Vagina (tissue), 2 donors: ENCODE results near the gene TYW5. TPM values are rescaled to one million over a fixed set of nuclear protein-coding genes. Genes with fewer than 3 reads are reported as not detected.

Source experiments
- DNase-seq, 2 donors: peaks; one replicate each; pipeline ENCODE4 v3.0.0-alpha.2; 2017; ENCODE audit errors: extremely low spot score in 2 of 2
- H3K27ac ChIP-seq: fragments of 200-600 bp; sonication (generic); one replicate; pipeline ENCODE4 v1.5.1; 2019
- H3K27me3 ChIP-seq: fragments of 200-600 bp; sonication (generic); one replicate; pipeline ENCODE4 v1.5.1; 2019
- H3K36me3 ChIP-seq, 2 donors: fragments of 200-600 bp; sonication (generic); one replicate each; pipeline ENCODE4 v1.5.1; 2017 to 2019
- H3K4me1 ChIP-seq: fragments of 200-600 bp; sonication (generic); one replicate; pipeline ENCODE4 v1.5.1; 2019
- H3K4me3 ChIP-seq, 2 donors: fragments of 200-600 bp; sonication (generic); 1 replicate in 1 of 2; 2 replicates in 1 of 2; pipeline ENCODE4 v1.5.1; 2016 to 2019
- H3K9me3 ChIP-seq: fragments of 200-600 bp; sonication (generic); one replicate; pipeline ENCODE4 v1.5.1; 2019
- CTCF ChIP-seq, 3 experiments: fragments of 450-650 bp in 2 of 3; fragments of 200-600 bp in 1 of 3; sonication (generic) in 1 of 3; IDR thresholded peaks; one replicate each; pipeline ENCODE4 v1.5.1; 2017 to 2019; ENCODE audit warnings: antibody characterized with exemption in 3 of 3, mild to moderate bottlenecking in 2 of 3, moderate library complexity in 2 of 3
- POLR2A ChIP-seq, 2 donors: fragments of 450-650 bp; IDR thresholded peaks; one replicate each; pipeline ENCODE4 v1.6.1; 2017; ENCODE audit warnings: antibody characterized with exemption in 2 of 2, mild to moderate bottlenecking in 2 of 2, moderate library complexity in 2 of 2
- POLR2AphosphoS5 ChIP-seq, 2 donors: sonication (generic); formaldehyde crosslinking; IDR thresholded peaks; one replicate each; pipeline ENCODE4 v1.9.0; 2017; ENCODE audit warnings: antibody characterized with exemption in 2 of 2, mild to moderate bottlenecking in 2 of 2, low read depth in 1 of 2; ENCODE audit not compliant: insufficient read depth in 1 of 2
- intact Hi-C: fragments of 100-400 bp; cut with DNase I; formaldehyde crosslinking; loops from one replicate; pipeline ENCODE4 v1.15.1; 2023
- total RNA-seq: library from RNA; depleted of rRNA; stranded (reverse); fragments of >200 nt; gene quantifications from one replicate; pipeline ENCODE4 v1.2.3, GENCODE V29; 2016

Gene TYW5
- total RNA-seq, 1 donor from 2014 or later, result 5.2 TPM

- Histone ChIP-seq H3K27me3 (no peaks in the 10 kb centered on the region), H3K4me1 (no peaks in the 10 kb centered on the region), H3K4me3 (no peak overlapping the region), H3K9me3 (no peaks in the 10 kb centered on the region), H3K36me3 (peaks cover 0 to 17% of the 10 kb centered on the region in 2 donors), H3K27ac (no peak overlapping the region)
- no peak for DNase-seq
- TF ChIP-seq CTCF (IDR thresholded peaks at IDR 0.05), result no peak
- no peak for TF ChIP-seq POLR2AphosphoS5 (IDR thresholded peaks at IDR 0.05; ENCODE audit: insufficient read depth in 1 of 2, low read depth in 1 of 2)
- no peak for TF ChIP-seq POLR2A (IDR thresholded peaks at IDR 0.05)
- intact Hi-C loops, result no loop called here
Measured at GRCh38 chr2:199932312-199932855, 22.9 kb downstream of the TYW5 start.

- Histone ChIP-seq H3K4me1 (no peaks in the 10 kb centered on the region), H3K4me3 (no peak overlapping the region), H3K9me3 (no peaks in the 10 kb centered on the region), H3K27me3 (no peaks in the 10 kb centered on the region), H3K27ac (no peak overlapping the region), H3K36me3 (peaks cover 0 to 12% of the 10 kb centered on the region in 2 donors)
- intact Hi-C loops, result no loop called here
- TF ChIP-seq POLR2A (IDR thresholded peaks at IDR 0.05), result no peak
- no peak for DNase-seq
Measured at GRCh38 chr2:199929262-199929661, 26.0 kb downstream of the TYW5 start.

- H3K9me3 ChIP-seq, result no peaks in the 10 kb centered on the region
- no peak for TF ChIP-seq CTCF (IDR thresholded peaks at IDR 0.05)
- no peak for TF ChIP-seq POLR2AphosphoS5 (IDR thresholded peaks at IDR 0.05; ENCODE audit: insufficient read depth in 1 of 2, low read depth in 1 of 2)
- TF ChIP-seq POLR2A (IDR thresholded peaks at IDR 0.05), result no peak
- H3K27ac ChIP-seq, result no peak overlapping the region
- no peaks in the 10 kb centered on the region for H3K4me1 ChIP-seq
- H3K36me3 ChIP-seq, result peaks cover 0 to 12% of the 10 kb centered on the region in 2 donors
- intact Hi-C loops, result no loop called here
- DNase-seq, result no peak
- no peaks in the 10 kb centered on the region for H3K27me3 ChIP-seq
- no peak overlapping the region for H3K4me3 ChIP-seq
Measured at GRCh38 chr2:199928626-199929025, 26.7 kb downstream of the TYW5 start.

- H3K4me1 ChIP-seq, result no peaks in the 10 kb centered on the region
- intact Hi-C loops, result no loop called here
- H3K9me3 ChIP-seq, result no peaks in the 10 kb centered on the region
- DNase-seq, result no peak
- H3K4me3 ChIP-seq, result no peak overlapping the region
- no peak overlapping the region for H3K27ac ChIP-seq
- peaks cover 0 to 11% of the 10 kb centered on the region in 2 donors for H3K36me3 ChIP-seq
- H3K27me3 ChIP-seq, result no peaks in the 10 kb centered on the region
- TF ChIP-seq POLR2AphosphoS5 (IDR thresholded peaks at IDR 0.05; ENCODE audit: insufficient read depth in 1 of 2, low read depth in 1 of 2) (no peak), CTCF (IDR thresholded peaks at IDR 0.05) (no peak), POLR2A (IDR thresholded peaks at IDR 0.05) (no peak)
Measured at GRCh38 chr2:199928226-199928625, 27.1 kb downstream of the TYW5 start.

- H3K9me3 ChIP-seq, result no peaks in the 10 kb centered on the region
- DNase-seq, result no peak
- intact Hi-C loops, result no loop called here
- TF ChIP-seq POLR2A (IDR thresholded peaks at IDR 0.05) (no peak), POLR2AphosphoS5 (IDR thresholded peaks at IDR 0.05; ENCODE audit: insufficient read depth in 1 of 2, low read depth in 1 of 2) (no peak), CTCF (IDR thresholded peaks at IDR 0.05) (no peak)
- no peaks in the 10 kb centered on the region for H3K36me3 ChIP-seq
- H3K4me1 ChIP-seq, result no peaks in the 10 kb centered on the region
- no peak overlapping the region for H3K4me3 ChIP-seq
- no peak overlapping the region for H3K27ac ChIP-seq
- no peaks in the 10 kb centered on the region for H3K27me3 ChIP-seq
Measured at GRCh38 chr2:199926806-199927205, 28.5 kb downstream of the TYW5 start.
